DOHH2 (cell line): Measurements from ENCODE around the gene NCKAP1.

ENCODE experiments used
- H3F3A ChIP-seq: fragments of 200-600 bp; sonication (generic), shearing (Covaris generic); 2 replicates; pipeline ENCODE4 v1.6.0; 2016; ENCODE audit warnings: antibody characterized with exemption, mild to moderate bottlenecking; ENCODE audit not compliant: control insufficient read depth, insufficient read depth
- H3K27ac ChIP-seq: fragments of 200-600 bp; sonication (generic); 2 replicates; pipeline ENCODE4 v1.5.1; 2014; ENCODE audit warnings: low read depth, mild to moderate bottlenecking, low read length, moderate library complexity
- H3K27me3 ChIP-seq: fragments of 200-600 bp; sonication (generic); 2 replicates; pipeline ENCODE4 v1.6.1; 2014; ENCODE audit warnings: mild to moderate bottlenecking, low read length, mixed read lengths; ENCODE audit not compliant: control insufficient read depth
- H3K36me3 ChIP-seq: fragments of 200-600 bp; sonication (generic); 2 replicates; pipeline ENCODE4 v1.6.1; 2014; ENCODE audit warnings: mild to moderate bottlenecking, low read length, moderate library complexity, mixed read lengths; ENCODE audit not compliant: control insufficient read depth
- H3K4me1 ChIP-seq: fragments of 200-600 bp; sonication (generic); 2 replicates; pipeline ENCODE4 v1.6.1; 2014; ENCODE audit warnings: mild to moderate bottlenecking, low read length, mixed read lengths; ENCODE audit not compliant: control insufficient read depth
- H3K4me2 ChIP-seq: fragments of 200-600 bp; sonication (generic); 2 replicates; pipeline ENCODE4 v1.6.0; 2014; ENCODE audit warnings: mild to moderate bottlenecking, low read length, moderate library complexity
- H3K4me3 ChIP-seq: fragments of 200-600 bp; sonication (generic); 2 replicates; pipeline ENCODE4 v1.5.1; 2014; ENCODE audit warnings: mild to moderate bottlenecking, low read length, mixed read lengths
- H3K79me2 ChIP-seq: fragments of 200-600 bp; sonication (generic); 2 replicates; pipeline ENCODE4 v1.6.1; 2014; ENCODE audit warnings: mild to moderate bottlenecking, low read length, mixed read lengths; ENCODE audit not compliant: control insufficient read depth
- H3K9me2 ChIP-seq: fragments of 200-600 bp; sonication (generic); replicated peaks from 2 replicates; pipeline ENCODE4 v1.6.1; 2014; ENCODE audit warnings: mild to moderate bottlenecking, low read length, mixed read lengths; ENCODE audit not compliant: control insufficient read depth
- H3K9me3 ChIP-seq: fragments of 200-600 bp; sonication (generic); 2 replicates; pipeline ENCODE4 v1.6.1; 2014; ENCODE audit warnings: antibody characterized with exemption, low read length, mixed read lengths; ENCODE audit not compliant: control insufficient read depth, insufficient read depth
- H4K20me1 ChIP-seq: fragments of 200-600 bp; sonication (generic); 2 replicates; pipeline ENCODE4 v1.6.0; 2014; ENCODE audit warnings: low read depth, mild to moderate bottlenecking, antibody characterized with exemption, low read length, moderate library complexity; ENCODE audit not compliant: control insufficient read depth, insufficient read depth
- CTCF ChIP-seq: fragments of 200-600 bp; sonication (generic); IDR thresholded peaks from one replicate; pipeline ENCODE4 v1.5.1; 2014; ENCODE audit warnings: antibody characterized with exemption, mild to moderate bottlenecking, low read depth, low read length; ENCODE audit not compliant: poor library complexity, severe bottlenecking
- EZH2phosphoT487 ChIP-seq: fragments of 200-600 bp; sonication (generic); IDR thresholded peaks from 2 replicates; pipeline ENCODE4 v1.6.1; 2017; ENCODE audit warnings: borderline replicate concordance, mild to moderate bottlenecking, antibody characterized with exemption, low read length, moderate library complexity, mixed read lengths

The NCKAP1 gene

GRCh38 chr2:182914852-182915251 lies 123.4 kb downstream of the NCKAP1 start:
- no peaks in the 10 kb centered on the region for H3K79me2 ChIP-seq
- H3K9me2 ChIP-seq: no peaks in the 10 kb centered on the region
- no peaks in the 10 kb centered on the region for H3K36me3 ChIP-seq
- H3K9me3 ChIP-seq: no peaks in the 10 kb centered on the region
- no peak overlapping the region for H3K4me2 ChIP-seq
- no peak overlapping the region for H3K27ac ChIP-seq
- H3K4me1 ChIP-seq: peaks cover 25% of the 10 kb centered on the region
- no peaks in the 10 kb centered on the region for H3F3A ChIP-seq
- H3K4me3 ChIP-seq: no peak overlapping the region
- H4K20me1 ChIP-seq: no peaks in the 10 kb centered on the region
- H3K27me3 ChIP-seq: no peaks in the 10 kb centered on the region
- TF ChIP-seq EZH2phosphoT487: no peak
- TF ChIP-seq CTCF: no peak

DNA sequence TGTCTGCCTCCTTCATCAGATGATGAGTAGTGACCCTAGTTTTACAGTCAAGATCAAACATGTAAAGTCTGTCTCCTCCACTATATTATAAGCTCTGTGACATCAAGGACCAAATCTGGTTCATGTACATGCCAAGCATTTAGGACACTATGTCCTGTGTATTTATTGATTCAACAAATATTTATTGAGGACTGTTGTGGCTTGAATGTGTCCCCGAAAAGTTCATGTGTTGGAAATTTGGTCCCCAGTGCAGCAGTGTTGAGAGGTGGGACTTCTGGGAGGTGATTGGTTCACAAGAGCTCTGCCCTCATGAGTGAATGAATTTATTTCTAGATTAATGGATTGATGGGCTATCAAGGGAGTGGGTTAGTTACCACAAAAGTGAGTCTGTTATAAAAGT lies 125.2 kb downstream of the NCKAP1 start:
- Histone ChIP-seq H3F3A (no peaks in the 10 kb centered on the region), H3K27ac (no peak overlapping the region), H4K20me1 (no peaks in the 10 kb centered on the region), H3K27me3 (no peaks in the 10 kb centered on the region), H3K36me3 (no peaks in the 10 kb centered on the region), H3K4me2 (no peak overlapping the region), H3K4me1 (peaks cover 13% of the 10 kb centered on the region), H3K79me2 (no peaks in the 10 kb centered on the region), H3K4me3 (no peak overlapping the region), H3K9me3 (no peaks in the 10 kb centered on the region), H3K9me2 (no peaks in the 10 kb centered on the region)
- TF ChIP-seq CTCF (no peak), EZH2phosphoT487 (no peak)

- Histone ChIP-seq H3K79me2 (no peaks in the 10 kb centered on the region), H3K9me3 (no peaks in the 10 kb centered on the region), H3K4me3 (no peak overlapping the region), H4K20me1 (no peaks in the 10 kb centered on the region), H3K36me3 (no peaks in the 10 kb centered on the region), H3K27me3 (no peaks in the 10 kb centered on the region), H3K9me2 (no peaks in the 10 kb centered on the region), H3F3A (no peaks in the 10 kb centered on the region), H3K4me2 (no peak overlapping the region), H3K27ac (no peak overlapping the region), H3K4me1 (peaks cover 13% of the 10 kb centered on the region)
- TF ChIP-seq CTCF (no peak), EZH2phosphoT487 (no peak)
These were observed 125.7 kb downstream of the NCKAP1 start for GRCh38 chr2:182912518-182912915.
